Stimulated activated CD8-positive, alpha-beta memory T cell treated with anti-CD3 and anti-CD28 coated beads, Interleukin-7, amount 100 ng/mL, for 1 hour (primary cell): ENCODE measurements around the gene CMTM6.
"Not testable (repeated sequence)": the region's sequence is repeated elsewhere in the genome, so short reads cannot be mapped to it uniquely, and the experiment has no call there.

Source experiments
- DNase-seq, 2 donors: peaks; one replicate each; pipeline ENCODE4 v3.0.0-alpha.2; 2020; ENCODE audit warnings: low read depth in 2 of 2

The CMTM6 gene

GRCh38 chr3:32447865-32448400 lies 54.7 kb downstream of the CMTM6 start:
- no peak for DNase-seq

DNA sequence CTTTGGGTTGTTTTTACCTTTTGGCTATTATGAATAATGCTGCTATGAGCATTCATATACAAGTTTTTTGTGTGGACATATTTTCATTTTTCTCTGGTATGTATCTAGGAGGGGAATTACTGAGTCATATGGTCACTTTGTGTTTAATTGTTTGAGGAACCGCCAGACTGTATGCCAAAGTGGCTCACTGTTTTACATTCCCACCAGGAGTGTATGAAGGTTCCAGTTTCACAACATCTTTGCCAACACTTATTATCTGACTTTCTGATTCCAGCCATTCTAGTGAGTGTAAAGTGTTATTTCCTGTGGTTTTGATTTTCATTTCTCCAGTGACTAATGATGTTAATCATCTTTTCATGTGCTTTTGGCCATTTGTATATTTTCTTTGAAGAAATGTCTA lies 59.2 kb downstream of the CMTM6 start:
- no peak for DNase-seq

DNA sequence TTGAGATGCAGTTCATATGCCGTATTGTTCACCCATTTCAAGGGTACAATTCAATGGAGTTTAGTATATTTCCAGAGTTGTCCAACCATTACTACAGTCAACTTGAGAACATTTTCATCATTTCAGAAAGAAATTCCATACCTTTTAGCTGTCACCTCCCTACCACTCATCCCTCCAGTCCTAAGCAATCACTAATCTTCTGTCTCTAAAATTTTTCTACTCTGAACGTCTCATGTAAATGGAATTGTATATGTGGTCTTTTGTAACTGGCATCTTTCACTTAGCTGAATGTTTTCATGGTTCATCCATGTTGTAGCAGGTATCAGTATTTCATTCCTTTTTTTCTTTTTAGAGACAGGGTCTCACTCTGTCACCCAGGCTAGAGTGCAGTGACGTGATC lies 59.9 kb downstream of the CMTM6 start:
- no peak for DNase-seq

DNA sequence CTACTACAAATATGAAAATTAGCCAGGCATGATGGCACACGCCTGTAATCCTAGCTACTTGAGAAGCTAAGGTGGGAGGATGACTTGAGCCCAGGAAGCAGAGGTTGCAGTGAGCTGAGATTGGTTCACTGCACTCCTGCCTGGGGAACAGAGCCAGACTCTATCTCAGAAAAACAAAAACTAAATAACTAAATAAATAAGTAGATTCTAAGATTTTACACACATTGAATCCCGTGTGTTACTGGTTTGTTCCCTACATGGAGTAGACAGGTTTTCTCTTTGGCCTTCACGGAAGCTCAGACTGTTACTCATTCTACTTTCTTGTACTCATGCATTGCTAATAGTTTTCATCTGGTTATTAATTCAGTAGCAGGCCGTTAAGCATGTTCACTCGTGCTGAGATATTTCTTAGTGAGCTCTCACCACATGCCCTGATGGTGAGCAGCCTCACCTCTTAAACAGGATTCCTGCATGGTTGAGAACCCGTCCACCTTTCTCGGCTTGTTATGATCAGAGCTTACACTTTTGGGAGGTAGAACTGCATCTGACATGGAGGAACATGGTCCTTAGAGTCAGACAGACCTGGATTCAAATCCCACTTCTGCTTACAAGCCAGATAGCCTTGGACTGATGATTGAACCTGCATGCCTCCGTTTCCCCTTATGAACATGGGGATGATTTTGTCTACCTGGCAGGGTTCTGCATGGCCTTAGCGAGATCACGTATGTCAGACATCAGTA lies 61.9 kb downstream of the CMTM6 start:
- no peak for DNase-seq

DNA sequence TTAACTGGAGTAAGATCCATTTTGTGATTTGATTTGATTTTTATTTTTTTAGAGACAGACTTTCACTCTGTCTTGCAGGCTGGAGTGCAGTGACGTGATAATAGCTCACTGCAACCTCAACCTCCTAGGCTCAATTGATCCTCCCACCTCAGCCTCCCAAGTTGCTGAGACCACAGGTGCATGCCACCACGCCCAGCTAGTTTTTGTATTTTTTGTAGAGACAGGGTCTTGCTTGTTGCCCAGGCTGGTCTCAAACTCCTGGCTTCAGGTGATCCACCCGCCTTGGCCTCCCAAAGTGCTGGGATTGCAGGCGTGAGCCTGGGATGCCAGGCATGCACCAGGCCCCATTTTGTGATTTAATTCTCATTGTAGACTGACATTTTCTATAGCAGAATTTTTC lies 63.2 kb downstream of the CMTM6 start:
- DNase-seq: not testable (repeated sequence)

GRCh38 chr3:32438596-32439344 lies 63.9 kb downstream of the CMTM6 start:
- no peak for DNase-seq

- DNase-seq: no peak
Measured at GRCh38 chr3:32437896-32438295, 64.8 kb downstream of the CMTM6 start.

- no peak for DNase-seq
Measured at GRCh38 chr3:32436816-32437189, 65.8 kb downstream of the CMTM6 start.

DNA sequence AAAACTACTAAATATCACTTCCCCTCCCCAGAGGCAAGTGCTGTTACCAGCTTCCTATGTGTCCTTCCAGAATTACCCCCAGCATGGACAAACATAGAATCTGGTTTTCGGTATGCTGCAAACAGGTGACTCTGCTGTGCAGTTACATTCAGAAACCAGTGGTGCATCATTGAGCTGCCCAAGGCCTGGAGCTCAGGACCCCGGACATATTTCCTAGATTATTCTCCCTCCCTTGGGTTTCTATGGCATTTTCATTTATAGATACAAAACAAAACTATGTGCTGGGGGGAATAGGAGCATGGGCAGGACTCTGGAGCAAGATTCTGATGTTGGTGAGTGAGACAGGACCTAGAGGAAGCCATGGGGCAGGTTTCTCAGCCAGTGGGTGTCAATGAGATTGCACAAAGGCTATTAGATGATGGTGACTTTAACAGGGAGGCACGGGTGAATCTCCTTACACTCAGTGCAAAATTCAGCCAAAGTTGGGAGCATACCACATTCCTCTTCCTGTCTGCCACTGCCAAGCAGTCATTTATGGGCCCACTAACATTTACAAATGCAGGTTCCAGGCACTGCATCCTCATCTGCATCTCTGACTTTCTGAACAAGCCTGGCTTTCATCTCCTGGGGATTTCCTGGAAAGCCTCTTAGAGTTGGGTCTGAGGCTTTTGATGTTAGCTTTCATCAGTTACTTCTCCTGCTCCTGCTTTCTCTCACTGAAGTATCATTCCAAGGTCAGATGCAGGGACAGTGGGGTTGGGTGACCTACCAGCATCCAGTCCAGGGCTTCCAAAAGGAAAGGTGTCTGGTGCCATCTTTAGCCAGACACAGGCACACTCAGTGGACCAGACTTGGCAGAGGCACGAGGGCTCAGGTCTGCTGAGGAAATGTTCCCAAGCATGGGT lies 66.5 kb downstream of the CMTM6 start:
- no peak for DNase-seq

- DNase-seq: no peak
Measured at GRCh38 chr3:32434206-32434605, 68.4 kb downstream of the CMTM6 start.

GRCh38 chr3:32432711-32433530 lies 69.7 kb downstream of the CMTM6 start:
- DNase-seq: no peak

DNA sequence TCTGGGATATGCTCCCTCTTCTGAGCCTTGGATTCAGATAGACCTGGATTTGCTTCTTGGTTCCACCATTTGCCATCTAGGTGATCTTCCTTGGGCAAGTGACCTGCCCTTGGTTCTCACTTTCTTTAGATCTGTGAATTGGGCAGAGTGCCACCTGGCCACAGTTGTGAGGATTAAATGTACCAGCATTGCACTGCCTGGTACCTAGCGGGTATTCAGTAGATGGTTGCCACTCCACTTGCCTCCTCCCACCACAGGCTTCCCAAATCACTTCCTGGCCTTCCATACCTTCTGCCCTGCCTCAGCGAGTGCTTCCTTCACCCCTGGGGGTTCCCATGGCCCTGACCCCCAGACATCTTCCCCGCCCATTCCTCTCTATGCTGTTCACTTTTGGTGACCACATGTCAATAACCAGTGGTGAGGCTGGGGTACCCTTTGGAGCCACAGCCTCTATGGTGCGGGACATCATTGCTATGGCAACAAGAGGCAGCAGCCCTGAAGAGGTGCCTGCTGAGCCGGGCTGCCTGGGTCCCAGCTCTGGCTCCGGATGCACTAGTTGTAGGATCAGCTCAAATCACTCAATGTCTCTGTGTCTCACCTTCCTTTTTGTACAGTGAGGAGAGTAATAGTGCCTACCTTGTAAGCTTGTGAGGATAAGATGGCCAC lies 70.5 kb downstream of the CMTM6 start:
- DNase-seq: no peak

DNA sequence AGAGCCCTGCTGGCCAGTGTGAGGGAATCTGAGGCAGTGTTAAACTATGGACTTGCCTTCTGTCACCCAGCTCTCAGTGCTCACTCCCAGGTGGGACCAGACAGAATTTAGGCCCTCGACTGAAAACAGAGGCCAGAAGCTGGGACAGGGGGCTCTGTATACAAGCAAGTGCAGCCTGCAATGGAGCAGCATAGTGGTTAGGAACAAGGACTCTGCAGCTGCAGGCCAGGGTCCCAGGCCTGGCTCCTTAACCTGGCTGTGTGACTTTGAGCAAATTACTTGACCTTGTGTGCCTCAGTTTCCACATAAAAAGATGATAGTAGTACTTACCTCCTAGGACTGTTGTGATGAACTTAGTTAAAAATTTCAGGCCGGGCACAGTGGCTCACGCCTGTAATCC lies 71.2 kb downstream of the CMTM6 start:
- DNase-seq: no peak
